C4-2B (cell line): ENCODE data around the gene SIK2.

Experiments
- CTCF ChIP-seq: fragments of 450-650 bp; conservative IDR thresholded peaks from 2 replicates; pipeline ENCODE4 v1.5.1; 2017; ENCODE audit warnings: mild to moderate bottlenecking
- ZFX ChIP-seq: fragments of 450-650 bp; IDR thresholded peaks from 2 replicates; pipeline ENCODE4 v1.6.1; 2017

GRCh38 chr11:111720801-111721494 is 118.7 kb downstream of the SIK2 start:
- TF ChIP-seq CTCF (no peak), ZFX (no peak)
